Loucy (cell line): Measurements from ENCODE around the gene SLU7.

Experiments used
- H2AFZ ChIP-seq: fragments of 200-600 bp; sonication (generic); 2 replicates; pipeline ENCODE4 v1.6.0; 2016; ENCODE audit warnings: antibody characterized with exemption, mild to moderate bottlenecking, low read length, moderate library complexity
- H3F3A ChIP-seq: fragments of 200-600 bp; 2 replicates; pipeline ENCODE4 v1.6.0; 2016; ENCODE audit warnings: antibody characterized with exemption, low read depth, mild to moderate bottlenecking
- H3K27me3 ChIP-seq: fragments of 200-600 bp; sonication (generic); 2 replicates; pipeline ENCODE4 v1.6.1; 2014; ENCODE audit warnings: low read length, mild to moderate bottlenecking; ENCODE audit not compliant: insufficient read depth, poor library complexity, severe bottlenecking
- H3K36me3 ChIP-seq: fragments of 200-600 bp; sonication (generic); 2 replicates; pipeline ENCODE4 v1.6.1; 2016; ENCODE audit warnings: low read length; ENCODE audit not compliant: insufficient read depth
- H3K4me1 ChIP-seq: fragments of 200-600 bp; sonication (generic); 2 replicates; pipeline ENCODE4 v1.5.1; 2014; ENCODE audit warnings: low read length, mild to moderate bottlenecking; ENCODE audit not compliant: insufficient read depth, poor library complexity, severe bottlenecking
- H3K4me2 ChIP-seq: fragments of 200-600 bp; sonication (generic); 2 replicates; pipeline ENCODE4 v1.6.0; 2014; ENCODE audit warnings: antibody characterized with exemption, low read length, low read depth, mild to moderate bottlenecking; ENCODE audit not compliant: poor library complexity, severe bottlenecking
- H3K4me3 ChIP-seq: fragments of 200-600 bp; sonication (generic); 2 replicates; pipeline ENCODE4 v1.5.1; 2014; ENCODE audit warnings: low read length, mild to moderate bottlenecking, mixed read lengths; ENCODE audit not compliant: poor library complexity, severe bottlenecking
- H3K79me2 ChIP-seq: fragments of 200-600 bp; sonication (generic); 2 replicates; pipeline ENCODE4 v1.6.1; 2014; ENCODE audit warnings: low read length; ENCODE audit not compliant: insufficient read depth
- H3K9ac ChIP-seq: fragments of 200-600 bp; sonication (generic); 2 replicates; pipeline ENCODE4 v1.6.0; 2014; ENCODE audit warnings: mild to moderate bottlenecking, low read depth, low read length, moderate library complexity; ENCODE audit not compliant: poor library complexity, severe bottlenecking
- H3K9me2 ChIP-seq: fragments of 200-600 bp; sonication (generic); replicated peaks from 2 replicates; pipeline ENCODE4 v1.6.1; 2016; ENCODE audit warnings: low read depth, low read length, mixed read lengths
- H3K9me3 ChIP-seq: fragments of 200-600 bp; sonication (generic); 2 replicates; pipeline ENCODE4 v1.6.1; 2014; ENCODE audit warnings: mild to moderate bottlenecking, antibody characterized with exemption, low read length, low read depth; ENCODE audit not compliant: insufficient read depth
- H4K20me1 ChIP-seq: fragments of 200-600 bp; sonication (generic); 2 replicates; pipeline ENCODE4 v1.6.0; 2014; ENCODE audit warnings: antibody characterized with exemption, low read length, mild to moderate bottlenecking; ENCODE audit not compliant: insufficient read depth, poor library complexity, severe bottlenecking
- EZH2phosphoT487 ChIP-seq: fragments of 200-600 bp; IDR thresholded peaks from 2 replicates; pipeline ENCODE4 v1.6.1; 2018; ENCODE audit warnings: antibody characterized with exemption, mild to moderate bottlenecking, moderate library complexity, borderline replicate concordance
- TF ChIP-seq, protein P1 (sequence below): fragments of 200-600 bp; sonication (generic); conservative IDR thresholded peaks from 2 replicates; pipeline ENCODE4 v1.5.1; 2014; ENCODE audit warnings: mild to moderate bottlenecking, antibody characterized with exemption, low read length

Gene SLU7

GRCh38 chr5:160375166-160375565, 43.7 kb downstream of the SLU7 start:
- TF ChIP-seq, protein P1, sequence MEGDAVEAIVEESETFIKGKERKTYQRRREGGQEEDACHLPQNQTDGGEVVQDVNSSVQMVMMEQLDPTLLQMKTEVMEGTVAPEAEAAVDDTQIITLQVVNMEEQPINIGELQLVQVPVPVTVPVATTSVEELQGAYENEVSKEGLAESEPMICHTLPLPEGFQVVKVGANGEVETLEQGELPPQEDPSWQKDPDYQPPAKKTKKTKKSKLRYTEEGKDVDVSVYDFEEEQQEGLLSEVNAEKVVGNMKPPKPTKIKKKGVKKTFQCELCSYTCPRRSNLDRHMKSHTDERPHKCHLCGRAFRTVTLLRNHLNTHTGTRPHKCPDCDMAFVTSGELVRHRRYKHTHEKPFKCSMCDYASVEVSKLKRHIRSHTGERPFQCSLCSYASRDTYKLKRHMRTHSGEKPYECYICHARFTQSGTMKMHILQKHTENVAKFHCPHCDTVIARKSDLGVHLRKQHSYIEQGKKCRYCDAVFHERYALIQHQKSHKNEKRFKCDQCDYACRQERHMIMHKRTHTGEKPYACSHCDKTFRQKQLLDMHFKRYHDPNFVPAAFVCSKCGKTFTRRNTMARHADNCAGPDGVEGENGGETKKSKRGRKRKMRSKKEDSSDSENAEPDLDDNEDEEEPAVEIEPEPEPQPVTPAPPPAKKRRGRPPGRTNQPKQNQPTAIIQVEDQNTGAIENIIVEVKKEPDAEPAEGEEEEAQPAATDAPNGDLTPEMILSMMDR, result no peak
- no peaks in the 10 kb centered on the region for H3K27me3 ChIP-seq
- no peak overlapping the region for H3K9ac ChIP-seq
- H3K4me3 ChIP-seq, result no peak overlapping the region
- H3K36me3 ChIP-seq, result no peaks in the 10 kb centered on the region
- no peaks in the 10 kb centered on the region for H3K79me2 ChIP-seq
- no peaks in the 10 kb centered on the region for H4K20me1 ChIP-seq
- H3K9me3 ChIP-seq, result no peaks in the 10 kb centered on the region
- H2AFZ ChIP-seq, result no peak overlapping the region
- H3K9me2 ChIP-seq, result no peaks in the 10 kb centered on the region
- no peaks in the 10 kb centered on the region for H3F3A ChIP-seq
- H3K4me1 ChIP-seq, result no peaks in the 10 kb centered on the region
- no peak overlapping the region for H3K4me2 ChIP-seq

DNA sequence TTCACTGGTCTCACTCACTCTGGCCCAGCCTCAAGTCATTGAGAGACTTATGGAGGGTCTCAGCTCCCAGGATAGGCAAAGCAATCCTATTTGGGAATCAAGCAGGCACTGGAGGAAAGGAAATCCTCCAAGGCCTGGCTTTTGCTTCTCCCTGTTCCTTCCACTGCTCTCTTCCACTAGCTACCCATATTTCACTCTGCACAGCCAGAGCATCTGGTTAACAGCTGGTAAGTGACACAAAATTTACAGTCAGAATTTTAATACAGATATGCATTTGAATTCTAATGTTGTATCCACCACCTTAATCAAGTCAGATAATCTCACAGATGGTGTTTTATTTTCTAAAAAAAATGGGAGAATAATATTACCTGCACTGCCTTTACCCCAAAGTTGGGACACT, 47.6 kb downstream of the SLU7 start:
- Histone ChIP-seq H2AFZ (no peak overlapping the region), H3K9me3 (no peaks in the 10 kb centered on the region), H3K9ac (no peak overlapping the region), H3F3A (no peaks in the 10 kb centered on the region), H4K20me1 (no peaks in the 10 kb centered on the region), H3K4me1 (no peaks in the 10 kb centered on the region), H3K4me2 (no peak overlapping the region), H3K4me3 (no peak overlapping the region), H3K36me3 (no peaks in the 10 kb centered on the region), H3K79me2 (no peaks in the 10 kb centered on the region), H3K27me3 (no peaks in the 10 kb centered on the region), H3K9me2 (no peaks in the 10 kb centered on the region)
- no peak for TF ChIP-seq EZH2phosphoT487
- TF ChIP-seq, protein P1, result no peak

DNA sequence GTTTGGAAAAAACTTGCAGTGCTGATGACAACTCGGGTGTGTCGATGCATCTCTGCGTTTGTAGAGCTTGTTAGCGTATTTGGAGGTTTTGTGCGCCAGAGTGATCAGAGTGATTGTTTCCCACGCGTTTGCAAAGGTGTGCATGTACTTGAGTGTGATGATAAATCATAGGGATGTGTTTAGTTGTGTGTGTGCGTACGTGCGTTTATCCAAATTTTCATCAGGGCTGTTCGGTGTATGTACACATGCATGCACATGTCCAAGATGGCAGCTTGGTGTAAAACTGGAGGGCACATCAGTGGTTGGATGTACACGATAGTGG, 48.2 kb downstream of the SLU7 start:
- H3K4me2 ChIP-seq, result no peak overlapping the region
- no peaks in the 10 kb centered on the region for H3K36me3 ChIP-seq
- no peak overlapping the region for H3K4me3 ChIP-seq
- H3K9me3 ChIP-seq, result no peaks in the 10 kb centered on the region
- H2AFZ ChIP-seq, result no peak overlapping the region
- H4K20me1 ChIP-seq, result no peaks in the 10 kb centered on the region
- no peak overlapping the region for H3K9ac ChIP-seq
- H3K4me1 ChIP-seq, result no peaks in the 10 kb centered on the region
- H3K9me2 ChIP-seq, result no peaks in the 10 kb centered on the region
- H3F3A ChIP-seq, result no peaks in the 10 kb centered on the region
- no peaks in the 10 kb centered on the region for H3K27me3 ChIP-seq
- no peaks in the 10 kb centered on the region for H3K79me2 ChIP-seq
- no peak for TF ChIP-seq EZH2phosphoT487
- TF ChIP-seq, protein P1, result no peak
